Activated CD8-positive, alpha-beta memory T cell treated with anti-CD3 and anti-CD28 coated beads for 24 hours (primary cell): ENCODE data around the gene WDR31.

Experiments
- DNase-seq: peaks from one replicate; pipeline ENCODE4 v3.0.0-alpha.2; 2020

Gene WDR31

DNA sequence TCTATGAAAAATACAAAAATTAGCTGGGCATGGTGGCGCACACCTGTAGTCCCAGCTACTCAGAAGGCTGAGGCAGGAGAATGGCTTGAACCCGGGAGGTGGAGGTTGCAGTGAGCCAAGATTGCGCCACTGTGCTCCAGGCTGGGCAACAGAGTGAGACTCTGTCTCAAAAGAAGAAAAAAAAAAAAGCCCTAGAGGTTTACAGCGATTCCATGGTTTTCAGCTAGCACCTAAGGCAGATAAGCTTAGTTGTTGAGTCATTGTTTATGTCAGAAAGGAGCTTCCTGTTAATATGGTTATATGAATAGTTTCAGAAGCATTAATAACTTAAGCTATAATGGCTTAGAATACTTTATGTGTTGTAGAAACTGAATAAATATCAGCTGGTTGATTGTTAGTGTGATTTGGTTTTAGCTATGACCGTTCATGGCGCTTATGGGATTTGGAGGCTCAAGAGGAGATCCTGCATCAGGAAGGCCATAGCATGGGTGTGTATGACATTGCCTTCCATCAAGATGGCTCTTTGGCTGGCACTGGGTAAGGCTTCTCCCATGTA is 49.9 kb downstream of the WDR31 start:
- DNase-seq, result no peak

DNA sequence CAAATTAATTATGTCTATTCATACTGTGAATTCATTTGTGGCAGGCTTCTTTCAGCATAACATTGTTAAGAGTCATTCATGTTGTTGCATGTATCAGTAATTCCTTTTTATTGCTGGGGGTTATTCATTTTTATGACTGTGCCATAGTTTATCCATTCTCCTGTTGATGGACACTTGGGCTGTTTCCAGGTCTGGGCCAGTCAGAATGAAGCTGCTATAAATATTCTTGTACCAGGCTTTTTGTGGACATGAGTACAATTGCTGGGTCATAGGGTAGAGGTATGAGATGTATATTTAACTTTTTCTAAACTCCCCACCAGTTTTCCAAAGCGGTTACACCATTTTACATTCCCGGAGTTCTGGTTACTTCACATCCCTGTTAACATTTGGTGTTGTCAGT is 51.0 kb downstream of the WDR31 start:
- no peak for DNase-seq

DNA sequence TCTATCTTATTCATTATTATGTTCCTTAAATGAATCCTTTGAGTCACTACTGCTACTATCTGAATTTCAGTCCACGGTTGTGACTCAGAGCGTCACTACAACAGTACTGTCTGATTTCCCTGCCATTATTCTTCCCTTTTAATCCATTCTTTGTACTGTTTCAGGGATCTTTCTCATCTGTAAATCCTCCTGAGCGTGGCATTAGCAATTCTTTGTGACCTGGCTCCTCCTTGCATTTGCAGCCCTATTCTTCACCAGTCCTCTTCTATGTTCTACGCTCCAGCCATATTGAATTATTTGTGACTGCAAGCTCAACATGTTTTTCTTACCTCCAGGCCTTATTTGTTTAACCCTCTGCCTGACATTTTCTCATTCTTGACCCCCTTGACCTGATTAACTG is 58.7 kb downstream of the WDR31 start:
- no peak for DNase-seq

DNA sequence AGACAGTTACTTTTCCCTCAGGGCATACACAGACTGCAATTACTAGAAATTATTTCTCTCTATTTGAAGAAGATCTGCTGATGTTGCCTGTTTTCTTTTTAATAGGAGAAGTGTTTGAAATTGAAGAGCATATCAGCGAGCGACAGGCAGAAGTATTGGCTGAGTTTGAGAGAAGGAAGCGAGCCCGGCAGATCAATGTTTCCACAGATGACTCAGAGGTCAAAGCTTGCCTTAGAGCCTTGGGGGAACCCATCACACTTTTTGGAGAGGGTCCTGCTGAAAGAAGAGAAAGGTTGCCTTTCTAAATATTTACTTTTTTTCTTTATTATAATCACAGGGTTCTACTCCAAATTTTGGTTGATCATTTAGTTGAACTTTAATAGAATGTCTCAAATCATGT is 61.2 kb downstream of the WDR31 start:
- DNase-seq, result no peak

DNA sequence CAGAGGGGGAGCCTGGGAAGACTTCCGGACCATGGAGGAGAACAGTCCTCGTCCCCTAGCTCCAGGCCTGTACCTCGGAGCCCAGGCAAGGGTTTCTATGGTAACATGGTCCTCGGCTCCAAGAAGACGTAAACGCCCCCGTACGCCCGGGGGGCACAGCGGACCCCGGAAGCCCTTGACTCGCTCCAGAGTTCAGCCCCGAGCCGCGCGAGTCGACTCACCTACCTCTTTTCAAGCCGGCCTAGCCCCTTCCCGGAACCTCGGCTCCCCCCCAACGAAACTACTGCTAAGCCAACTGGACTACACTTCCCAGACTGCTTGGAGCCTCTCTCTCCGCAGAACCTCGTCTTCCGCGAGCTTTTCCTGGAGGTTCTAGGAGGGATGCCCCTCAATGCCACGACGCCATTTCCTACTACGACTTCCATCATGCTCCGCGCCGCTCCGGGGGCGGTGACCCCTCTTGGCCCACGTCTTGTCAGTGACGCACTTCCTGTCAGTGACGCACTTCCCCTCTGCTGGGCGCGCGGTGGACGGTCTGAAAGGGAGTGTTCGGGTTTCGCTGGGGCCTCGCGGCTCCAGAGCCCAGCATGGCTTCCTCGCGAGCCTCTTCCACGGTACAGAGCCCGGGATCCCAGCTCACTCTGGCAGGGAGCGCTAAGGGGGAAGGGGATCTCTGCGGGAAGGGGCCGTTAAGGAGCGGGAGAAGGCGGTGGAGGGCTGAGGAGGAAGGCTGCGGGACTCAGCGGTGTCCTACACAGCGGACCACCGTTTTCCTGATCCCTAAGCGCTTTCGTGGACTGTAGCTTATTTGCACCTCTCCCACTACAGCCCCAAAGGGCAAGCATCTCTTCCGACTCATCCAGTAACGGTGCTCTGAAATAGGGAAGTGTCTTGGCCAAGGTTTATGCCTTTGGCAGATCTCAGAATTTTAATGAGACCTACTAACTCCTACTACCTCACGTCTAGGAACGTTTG is 64.6 kb downstream of the WDR31 start, which contains the start of the genes CDC26 and PRPF4:
Gene CDC26, minus strand, starts transcription at position 416 of the 975 bp plus-strand sequence. CDS start 3,065 bp downstream, outside the sequence.
Gene PRPF4, plus strand, starts transcription at position 502 of the 975 bp plus-strand sequence. Its CDS starts 86 bp downstream, at position 588.
- DNase-seq, result peak; percentile 95

DNA sequence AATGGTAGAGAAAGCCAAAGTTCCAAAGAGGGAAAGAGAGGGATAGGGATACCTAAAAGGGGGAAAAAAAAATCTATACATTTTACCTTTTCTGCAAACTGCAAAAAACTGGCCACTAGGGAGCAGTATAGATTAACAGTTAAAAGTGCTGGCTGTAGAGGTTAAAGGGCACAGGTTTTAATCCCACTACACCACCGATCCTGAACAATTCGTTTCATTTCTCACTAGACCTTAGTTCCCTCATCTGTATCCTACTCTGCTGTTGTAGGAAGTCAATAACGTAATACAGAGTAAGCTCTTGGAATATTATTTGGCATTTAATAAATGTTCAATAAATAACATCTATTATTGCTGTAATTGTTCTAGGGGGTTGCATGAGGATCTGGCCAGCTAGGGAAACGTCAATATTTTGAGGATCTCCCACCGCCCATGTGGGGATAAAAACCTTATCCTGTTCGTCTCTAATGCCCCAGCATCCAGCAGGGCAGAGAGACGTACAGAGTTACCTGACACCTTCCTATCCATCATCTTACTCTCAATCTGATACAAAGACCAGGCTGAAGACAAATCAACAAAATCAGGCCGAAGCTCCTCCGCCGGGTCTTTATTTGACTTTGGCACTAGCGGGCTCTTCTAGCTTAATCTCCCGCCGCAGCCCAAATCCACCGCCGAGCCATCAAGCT is 65.5 kb downstream of the WDR31 start:
- DNase-seq, result no peak

DNA sequence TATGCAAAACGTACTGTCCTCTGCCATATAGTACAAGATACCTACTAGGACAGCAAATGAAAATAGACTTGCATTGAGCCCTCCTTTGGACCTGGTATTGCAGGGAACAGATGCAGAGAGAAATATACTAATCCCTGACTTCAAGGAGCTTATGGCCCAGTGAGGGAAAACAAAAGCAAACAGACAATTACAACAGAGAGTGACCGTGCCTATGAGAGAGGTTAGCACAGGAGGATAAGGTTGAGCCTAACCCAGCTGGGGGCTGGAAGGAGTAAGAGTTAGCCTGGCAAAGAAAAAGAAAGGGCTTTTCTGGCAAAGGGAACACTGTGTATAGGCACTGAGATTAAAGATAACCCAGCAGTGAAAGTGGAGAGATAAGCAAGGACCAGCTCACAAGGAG is 70.2 kb downstream of the WDR31 start:
- DNase-seq, result no peak

DNA sequence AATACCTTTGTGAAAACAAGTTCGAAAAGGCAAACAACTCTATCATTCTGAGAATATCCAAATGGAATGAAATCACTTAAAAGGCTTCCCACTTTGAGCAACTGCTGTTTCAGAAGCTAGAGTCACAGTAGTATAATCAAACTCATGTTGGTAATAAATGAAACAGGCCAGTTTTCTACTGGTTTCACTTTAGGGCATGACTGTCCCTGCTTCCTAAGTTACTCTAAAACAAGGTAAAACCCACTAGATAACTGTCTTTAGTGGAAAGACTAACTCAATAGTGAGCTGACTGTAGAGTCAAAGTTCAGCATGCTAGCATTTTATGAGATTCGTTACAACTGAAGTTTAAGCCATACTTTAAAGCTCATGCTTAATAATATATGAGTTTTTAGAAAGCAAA is 70.7 kb downstream of the WDR31 start:
- DNase-seq, result no peak

DNA sequence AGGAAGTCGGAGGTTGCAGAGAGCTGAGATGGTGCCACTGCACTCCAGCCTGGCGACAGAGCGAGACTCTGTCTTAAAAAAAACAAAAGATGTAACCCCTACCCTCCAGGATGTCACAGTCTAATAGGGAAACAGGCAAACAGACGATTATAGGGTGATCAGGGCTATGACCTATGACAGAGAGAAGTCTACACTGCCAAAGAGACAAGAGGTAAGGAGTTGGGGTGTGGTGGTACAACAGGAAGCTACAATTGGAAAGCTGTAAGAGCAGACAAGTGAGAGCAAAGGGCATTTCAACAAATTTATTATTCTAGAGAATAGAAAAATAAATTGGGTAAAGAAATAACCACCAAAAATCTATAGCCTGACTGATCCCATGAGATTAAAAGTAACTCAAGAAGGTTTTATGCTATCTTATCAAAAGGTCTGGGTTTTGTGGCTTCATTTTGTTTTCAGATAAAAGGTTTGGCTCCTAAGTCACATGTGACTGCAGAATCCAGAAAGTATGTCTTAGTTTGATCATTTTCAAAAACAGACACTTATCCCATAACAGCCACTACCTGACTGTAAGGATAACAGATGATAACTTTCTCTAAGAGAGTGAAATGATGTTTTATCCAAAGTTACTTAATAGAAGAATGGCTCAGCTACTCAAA is 72.0 kb downstream of the WDR31 start:
- DNase-seq, result no peak

DNA sequence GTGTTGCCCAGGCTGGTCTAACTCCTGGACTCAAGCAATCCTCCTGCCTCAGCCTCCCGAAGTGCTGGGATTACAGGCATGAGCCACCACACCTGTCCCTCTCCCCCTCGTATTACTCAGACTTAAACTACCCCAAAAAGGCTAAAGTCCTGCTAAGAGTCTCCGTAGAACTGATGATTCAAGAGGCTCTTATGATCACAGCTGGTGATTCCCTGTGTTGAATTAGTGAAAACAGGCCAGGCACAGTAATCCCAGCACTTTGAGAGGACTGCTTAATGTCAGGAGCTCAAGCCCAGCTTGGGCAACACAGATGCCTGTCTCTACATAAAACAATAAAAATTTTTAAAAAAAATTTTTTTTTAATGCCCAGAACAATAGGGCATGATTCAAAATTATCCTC is 73.9 kb downstream of the WDR31 start:
- no peak for DNase-seq
